ENCODE measurements around the gene HDGFL3.
"Not testable (repeated sequence)": the region's sequence is repeated elsewhere in the genome, so short reads cannot be mapped to it uniquely, and the experiment has no call there.

The HDGFL3 gene

DNA sequence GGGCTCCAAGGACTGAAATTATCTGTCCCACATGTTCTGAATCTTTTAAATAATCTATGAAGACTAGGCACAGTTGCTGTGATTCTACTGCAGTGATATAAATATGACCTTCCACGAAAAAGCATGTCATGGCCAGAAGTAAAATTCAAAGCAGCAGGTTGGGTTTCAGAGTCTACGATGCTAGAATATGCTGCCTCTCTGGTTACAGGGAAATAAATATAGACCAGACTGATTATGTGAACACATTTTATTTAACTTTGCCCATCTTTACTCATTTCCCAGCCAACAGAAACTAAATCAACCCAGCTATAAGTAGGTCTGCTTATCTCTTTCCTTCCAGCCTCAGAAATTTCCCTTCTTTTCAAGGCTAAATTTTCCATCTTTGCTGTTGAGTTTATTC is 120.0 kb downstream of the HDGFL3 start:
- H3K27ac ChIP-seq (ENCODE audit: extremely low read depth, low read depth, low read length): no peak overlapping the region
- H3K9me3 ChIP-seq (ENCODE audit: control insufficient read depth, insufficient read depth, low read depth, low read length): no peaks in the 10 kb centered on the region
- ChIA-PET CTCF (interaction anchor here (0.7 kb wide), 1 partner anchor 26 kb away, joined by 4 read pairs; no protein-coding TSS in a partner anchor), POLR2A (no interaction called here)
- H3K4me1 ChIP-seq (ENCODE audit: control insufficient read depth, insufficient read depth, low read length): no peaks in the 10 kb centered on the region
- no peaks in the 10 kb centered on the region for H3K36me3 ChIP-seq (ENCODE audit: control insufficient read depth in 2 of 2, insufficient read depth in 1 of 2, low read length in 2 of 2)
- H3K4me3 ChIP-seq (ENCODE audit: low read depth, low read length): no peak overlapping the region
- no peak for TF ChIP-seq ZNF514 (tag by site-specific recombination; IDR thresholded peaks at IDR 0.05)
- TF ChIP-seq ZNF76 (tag by site-specific recombination; IDR thresholded peaks at IDR 0.05; ENCODE audit: borderline replicate concordance, low read depth): no peak
- TF ChIP-seq, protein P1, sequence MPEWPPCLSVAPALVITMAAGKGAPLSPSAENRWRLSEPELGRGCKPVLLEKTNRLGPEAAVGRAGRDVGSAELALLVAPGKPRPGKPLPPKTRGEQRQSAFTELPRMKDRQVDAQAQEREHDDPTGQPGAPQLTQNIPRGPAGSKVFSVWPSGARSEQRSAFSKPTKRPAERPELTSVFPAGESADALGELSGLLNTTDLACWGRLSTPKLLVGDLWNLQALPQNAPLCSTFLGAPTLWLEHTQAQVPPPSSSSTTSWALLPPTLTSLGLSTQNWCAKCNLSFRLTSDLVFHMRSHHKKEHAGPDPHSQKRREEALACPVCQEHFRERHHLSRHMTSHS (tag by site-specific recombination; IDR thresholded peaks at IDR 0.05): no peak
- no peak for TF ChIP-seq ZNF18 (tag by site-specific recombination; IDR thresholded peaks at IDR 0.05)
- TF ChIP-seq ZNF654 (tag by site-specific recombination; IDR thresholded peaks at IDR 0.05; ENCODE audit: low read depth): no peak
- no peak for TF ChIP-seq ZSCAN23 (tag by site-specific recombination; IDR thresholded peaks at IDR 0.05)
- TF ChIP-seq GLIS2 (tag by site-specific recombination; IDR thresholded peaks at IDR 0.05): no peak
- no peak for TF ChIP-seq KLF16 (tag by site-specific recombination; IDR thresholded peaks at IDR 0.05)
- no peak for TF ChIP-seq ZNF341 (tag by site-specific recombination; IDR thresholded peaks at IDR 0.05; ENCODE audit: low read depth)
- TF ChIP-seq ZNF501 (tag by site-specific recombination; IDR thresholded peaks at IDR 0.05): no peak
- no peak for TF ChIP-seq BCL11B (tag by site-specific recombination; IDR thresholded peaks at IDR 0.05; ENCODE audit: low read depth)
- no peak for TF ChIP-seq KLF9 (tag by site-specific recombination; IDR thresholded peaks at IDR 0.05; ENCODE audit: low read depth)
- no peak for TF ChIP-seq YY2 (tag by site-specific recombination; IDR thresholded peaks at IDR 0.05)
- TF ChIP-seq ZNF544 (tag by site-specific recombination; IDR thresholded peaks at IDR 0.05): no peak
- TF ChIP-seq ZNF837 (tag by site-specific recombination; IDR thresholded peaks at IDR 0.05): no peak
- no peak for TF ChIP-seq ZNF585B (tag by site-specific recombination; IDR thresholded peaks at IDR 0.05)
- no peak for TF ChIP-seq EGR2 (tag by site-specific recombination; IDR thresholded peaks at IDR 0.05; ENCODE audit: low read depth)
- TF ChIP-seq ZNF132 (tag by site-specific recombination; IDR thresholded peaks at IDR 0.05; ENCODE audit: borderline replicate concordance): no peak

- H3K4me3 ChIP-seq (ENCODE audit: low read depth, low read length); H3K36me3 ChIP-seq (ENCODE audit: control insufficient read depth in 2 of 2, insufficient read depth in 1 of 2, low read length in 2 of 2); H3K4me1 ChIP-seq (ENCODE audit: control insufficient read depth, insufficient read depth, low read length); H3K27ac ChIP-seq (ENCODE audit: extremely low read depth, low read depth, low read length); H3K9me3 ChIP-seq (ENCODE audit: control insufficient read depth, insufficient read depth, low read depth, low read length): not testable (repeated sequence)
- ChIA-PET POLR2A (interaction anchor here (0.7 kb wide), 1 partner anchor 23 kb away, joined by 3 read pairs; no protein-coding TSS in a partner anchor), CTCF (interaction anchor here (0.7 to 1.3 kb wide), 2 partner anchors 15 to 41 kb away, joined by 3 to 4 read pairs; no protein-coding TSS in a partner anchor)
Measured at GRCh38 chr15:83085864-83086552, 121.6 kb downstream of the HDGFL3 start.

DNA sequence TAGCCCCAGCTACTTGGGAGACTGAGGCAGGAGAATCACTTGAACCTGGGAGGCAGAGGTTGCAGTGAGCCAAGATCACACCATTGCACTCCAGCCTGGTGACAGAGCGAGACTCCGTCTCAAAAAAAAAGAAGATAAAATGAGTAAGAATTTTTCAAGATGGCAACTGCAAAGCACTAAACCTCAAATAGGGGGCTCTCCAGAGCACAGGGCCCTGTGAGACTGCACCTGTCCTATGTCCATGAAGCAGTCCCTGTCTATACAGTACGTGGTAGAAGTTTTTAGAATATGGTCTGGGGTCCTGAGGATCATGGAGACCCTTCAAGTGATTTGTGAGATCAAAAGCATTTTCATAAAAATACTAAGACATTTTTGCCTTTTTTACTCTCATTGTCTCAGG is 122.2 kb downstream of the HDGFL3 start:
- H3K36me3 ChIP-seq (ENCODE audit: control insufficient read depth in 2 of 2, insufficient read depth in 1 of 2, low read length in 2 of 2); CTCF ChIA-PET; H3K4me3 ChIP-seq (ENCODE audit: low read depth, low read length); H3K9me3 ChIP-seq (ENCODE audit: control insufficient read depth, insufficient read depth, low read depth, low read length); H3K27ac ChIP-seq (ENCODE audit: extremely low read depth, low read depth, low read length); H3K4me1 ChIP-seq (ENCODE audit: control insufficient read depth, insufficient read depth, low read length): not testable (repeated sequence)
- POLR2A ChIA-PET: interaction anchor here (0.7 kb wide), 1 partner anchor 23 kb away, joined by 3 read pairs; no protein-coding TSS in a partner anchor
